Panc1 (cell line): Measurements from ENCODE around the gene CCDC85C. TPM values are rescaled to one million over a fixed set of nuclear protein-coding genes. Genes with fewer than 3 reads are reported as not detected.

Experiments
- ATAC-seq: fragments of 200-7000 bp; cut with Tn5 transposase; 2 replicates; pipeline ENCODE4 v1.9.1; 2020; ENCODE audit warnings: mild to moderate bottlenecking, moderate library complexity
- BruUV-seq: library from RNA; stranded (reverse); fragments of 400-500 nt; replicated peaks from 2 replicates; lab custom pipeline; 2021; lab: Mats Ljungman, UMichigan
- CTCF ChIA-PET: fragments of 300-600 bp; sonication (Branson Sonifier 250); formaldehyde crosslinking; loops from one replicate; lab custom pipeline; 2022; ENCODE audit warnings: antibody characterized with exemption; lab: Charles Lee
- POLR2A ChIA-PET: fragments of 300-600 bp; sonication (Branson Sonifier 250); formaldehyde crosslinking; loops from one replicate; lab custom pipeline; 2022; ENCODE audit warnings: antibody characterized with exemption; lab: Charles Lee
- DNase-seq: peaks from one replicate; pipeline ENCODE4 v3.0.0-alpha.2; 2010; ENCODE audit warnings: low read depth, low spot score
- H3K27ac ChIP-seq: 2 replicates; pipeline ENCODE4 v1.5.1; 2011; ENCODE audit warnings: mild to moderate bottlenecking, low read length, inconsistent platforms
- H3K27me3 ChIP-seq: fragments of 200-500 bp; sonication (Bioruptor generic); 2 replicates; pipeline ENCODE4 v1.6.0; 2014; ENCODE audit warnings: low read length, inconsistent platforms; ENCODE audit not compliant: control insufficient read depth, insufficient read depth
- H3K36me3 ChIP-seq: fragments of 200-500 bp; sonication (Bioruptor generic); 2 replicates; pipeline ENCODE4 v1.5.1; 2014; ENCODE audit warnings: inconsistent platforms, mild to moderate bottlenecking, low read length, moderate library complexity; ENCODE audit not compliant: control insufficient read depth, insufficient read depth
- H3K4me1 ChIP-seq: 2 replicates; pipeline ENCODE4 v1.5.1; 2011; ENCODE audit warnings: inconsistent platforms, mild to moderate bottlenecking, low read length, moderate library complexity; ENCODE audit not compliant: control insufficient read depth, insufficient read depth
- H3K4me3 ChIP-seq, 2 experiments: 2 replicates each; pipeline ENCODE4 v1.5.1; 2011 to 2012; ENCODE audit warnings: low read depth in 2 of 2, low read length in 2 of 2, mild to moderate bottlenecking in 2 of 2, inconsistent platforms in 1 of 2, moderate library complexity in 1 of 2
- H3K9me3 ChIP-seq: fragments of 200-500 bp; sonication (Bioruptor generic); 2 replicates; pipeline ENCODE4 v1.5.1; 2014; ENCODE audit warnings: low read depth, mild to moderate bottlenecking, inconsistent platforms, low read length, moderate library complexity; ENCODE audit not compliant: control insufficient read depth, insufficient read depth
- POLR2AphosphoS5 ChIP-seq: IDR thresholded peaks from 2 replicates; pipeline ENCODE4 v1.6.1; 2012; ENCODE audit warnings: mild to moderate bottlenecking, low read depth, low read length, moderate library complexity
- REST ChIP-seq, 2 experiments: IDR thresholded peaks; 2 replicates each; pipeline ENCODE4 v1.6.1; 2011 to 2012; ENCODE audit warnings: low read depth in 2 of 2, control low read depth in 1 of 2, low read length in 1 of 2, mild to moderate bottlenecking in 1 of 2, moderate library complexity in 1 of 2; ENCODE audit not compliant: insufficient read depth in 1 of 2
- SIN3A ChIP-seq: IDR thresholded peaks from 2 replicates; pipeline ENCODE4 v1.6.1; 2012; ENCODE audit warnings: low read depth, mild to moderate bottlenecking, low read length, moderate library complexity, borderline replicate concordance; ENCODE audit not compliant: insufficient read depth
- TCF7L2 ChIP-seq: IDR thresholded peaks from 2 replicates; pipeline ENCODE4 v1.6.1; 2011; ENCODE audit warnings: mild to moderate bottlenecking, low read depth, low read length, inconsistent platforms
- in situ Hi-C: cut with HindIII; loops from 2 replicates; pipeline ENCODE4 v1.10.0; 2016; ENCODE audit warnings: low sequenced_read_pairs, low pct_unique_long_range_greater_than_20kb
- intact Hi-C: fragments of 100-400 bp; cut with micrococcal nuclease; formaldehyde crosslinking; loops from one replicate; pipeline ENCODE4 v1.10.0; 2022; ENCODE audit not compliant: unreplicated experiment
- total RNA-seq: library from RNA; stranded (reverse); gene quantifications from one replicate; pipeline ENCODE4 v1.2.1, GENCODE V29; 2021; ENCODE audit not compliant: unreplicated experiment
- TF ChIP-seq, protein P1 (sequence below): fragments of 450-650 bp; IDR thresholded peaks from 2 replicates; pipeline ENCODE4 v1.5.1; 2017; ENCODE audit warnings: mild to moderate bottlenecking

Gene CCDC85C
- total RNA-seq, 1 experiment from 2014 or later: 96.6 TPM

DNA sequence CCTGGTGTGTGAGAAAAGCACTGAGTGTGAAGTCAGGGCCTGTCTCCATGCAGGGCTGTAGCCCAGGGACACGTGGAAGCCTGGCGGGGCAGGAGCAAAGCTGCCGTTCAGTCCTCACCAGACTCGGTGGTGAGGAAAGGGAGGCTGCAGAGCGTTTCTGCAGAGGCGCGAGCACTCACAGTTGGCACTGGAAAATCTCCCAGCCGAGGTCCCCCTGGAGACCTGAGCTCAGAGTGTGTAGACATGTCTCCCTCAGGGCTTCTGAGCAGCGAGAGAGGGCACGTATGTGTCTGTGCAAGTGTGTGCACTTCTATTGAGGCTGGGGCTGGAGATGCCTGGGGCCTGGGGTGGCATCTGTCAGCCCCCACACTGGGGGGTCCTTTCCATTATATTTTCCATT is 29.9 kb upstream of the CCDC85C start:
- Histone ChIP-seq H3K36me3 (no peaks in the 10 kb centered on the region), H3K4me3 (no peak overlapping the region), H3K9me3 (no peaks in the 10 kb centered on the region), H3K4me1 (peaks cover 2% of the 10 kb centered on the region), H3K27ac (no peak overlapping the region), H3K27me3 (no peaks in the 10 kb centered on the region)
- TF ChIP-seq POLR2AphosphoS5 (no peak), REST (IDR thresholded peaks at IDR 0.05; ENCODE audit: insufficient read depth in 1 of 2, low read depth in 2 of 2, low read length in 1 of 2) (no peak), TCF7L2 (no peak), SIN3A (no peak)
- TF ChIP-seq, protein P1, sequence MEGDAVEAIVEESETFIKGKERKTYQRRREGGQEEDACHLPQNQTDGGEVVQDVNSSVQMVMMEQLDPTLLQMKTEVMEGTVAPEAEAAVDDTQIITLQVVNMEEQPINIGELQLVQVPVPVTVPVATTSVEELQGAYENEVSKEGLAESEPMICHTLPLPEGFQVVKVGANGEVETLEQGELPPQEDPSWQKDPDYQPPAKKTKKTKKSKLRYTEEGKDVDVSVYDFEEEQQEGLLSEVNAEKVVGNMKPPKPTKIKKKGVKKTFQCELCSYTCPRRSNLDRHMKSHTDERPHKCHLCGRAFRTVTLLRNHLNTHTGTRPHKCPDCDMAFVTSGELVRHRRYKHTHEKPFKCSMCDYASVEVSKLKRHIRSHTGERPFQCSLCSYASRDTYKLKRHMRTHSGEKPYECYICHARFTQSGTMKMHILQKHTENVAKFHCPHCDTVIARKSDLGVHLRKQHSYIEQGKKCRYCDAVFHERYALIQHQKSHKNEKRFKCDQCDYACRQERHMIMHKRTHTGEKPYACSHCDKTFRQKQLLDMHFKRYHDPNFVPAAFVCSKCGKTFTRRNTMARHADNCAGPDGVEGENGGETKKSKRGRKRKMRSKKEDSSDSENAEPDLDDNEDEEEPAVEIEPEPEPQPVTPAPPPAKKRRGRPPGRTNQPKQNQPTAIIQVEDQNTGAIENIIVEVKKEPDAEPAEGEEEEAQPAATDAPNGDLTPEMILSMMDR: no peak
- DNase-seq: no peak
- ChIA-PET POLR2A (no interaction called here), CTCF (no interaction called here)
- no peak for ATAC-seq
- intact Hi-C loops: no loop called here
- in situ Hi-C loops: no loop called here
- no TSS peak for BruUV-seq

GRCh38 chr14:99633141-99633540 is 29.1 kb upstream of the CCDC85C start:
- no peak overlapping the region for H3K4me3 ChIP-seq
- POLR2A ChIA-PET: no interaction called here
- CTCF ChIA-PET: no interaction called here
- no peaks in the 10 kb centered on the region for H3K36me3 ChIP-seq
- H3K27ac ChIP-seq: no peak overlapping the region
- TF ChIP-seq, protein P1: no peak
- no peak for TF ChIP-seq REST (IDR thresholded peaks at IDR 0.05; ENCODE audit: insufficient read depth in 1 of 2, low read depth in 2 of 2, low read length in 1 of 2)
- no peak for TF ChIP-seq SIN3A
- TF ChIP-seq POLR2AphosphoS5: no peak
- TF ChIP-seq TCF7L2: no peak
- intact Hi-C loops: no loop called here
- no TSS peak for BruUV-seq
- H3K27me3 ChIP-seq: no peaks in the 10 kb centered on the region
- in situ Hi-C loops: no loop called here
- ATAC-seq: no peak
- H3K4me1 ChIP-seq: peaks cover 5% of the 10 kb centered on the region
- no peak for DNase-seq
- no peaks in the 10 kb centered on the region for H3K9me3 ChIP-seq
